Calu3 (cell line): ENCODE data around the gene SPATA7. TPM values are rescaled to one million over a fixed set of nuclear protein-coding genes. Genes with fewer than 3 reads are reported as not detected.
A peak's percentile ranks its signal among the peaks of the same experiment; 100 is the strongest.

Source experiments
- BruUV-seq: library from RNA; stranded (reverse); fragments of 400-500 nt; replicated peaks from 2 replicates; lab custom pipeline; 2021; lab: Mats Ljungman, UMichigan
- CTCF ChIA-PET: fragments of 300-600 bp; sonication (Branson Sonifier 250); formaldehyde crosslinking; loops from one replicate; lab custom pipeline; 2022; ENCODE audit warnings: antibody characterized with exemption; lab: Charles Lee
- DNase-seq: peaks from one replicate; pipeline ENCODE4 v3.0.0; 2022
- H3K27ac Mint-ChIP-seq: one replicate; pipeline ENCODE4 v1.8.0; 2022; ENCODE audit warnings: mixed read lengths; ENCODE audit not compliant: unreplicated experiment
- H3K27me3 Mint-ChIP-seq: one replicate; pipeline ENCODE4 v1.8.0; 2022; ENCODE audit warnings: mixed read lengths; ENCODE audit not compliant: unreplicated experiment
- H3K36me3 Mint-ChIP-seq: one replicate; pipeline ENCODE4 v1.8.0; 2022; ENCODE audit warnings: mild to moderate bottlenecking, moderate library complexity, mixed read lengths; ENCODE audit not compliant: insufficient read depth, unreplicated experiment
- H3K4me1 Mint-ChIP-seq: one replicate; pipeline ENCODE4 v1.8.0; 2022; ENCODE audit warnings: mild to moderate bottlenecking, low read depth, mixed read lengths; ENCODE audit not compliant: unreplicated experiment
- H3K4me3 Mint-ChIP-seq: one replicate; pipeline ENCODE4 v1.8.0; 2022; ENCODE audit warnings: mild to moderate bottlenecking, low read depth, moderate library complexity, mixed read lengths; ENCODE audit not compliant: unreplicated experiment
- H3K9me3 Mint-ChIP-seq: one replicate; pipeline ENCODE4 v1.8.0; 2022; ENCODE audit warnings: low read depth, mixed read lengths; ENCODE audit not compliant: unreplicated experiment
- intact Hi-C: fragments of 100-400 bp; cut with micrococcal nuclease; formaldehyde crosslinking; loops from one replicate; pipeline ENCODE4 v1.10.0; 2022; ENCODE audit not compliant: unreplicated experiment
- total RNA-seq: library from RNA; stranded (reverse); gene quantifications from 2 replicates; pipeline ENCODE4 v1.2.3, GENCODE V29; 2022
- TF ChIP-seq, protein P1 (sequence below): fragments of 200-600 bp; IDR thresholded peaks from one replicate; pipeline ENCODE4 v1.8.0; 2022; ENCODE audit warnings: antibody characterized with exemption; ENCODE audit not compliant: unreplicated experiment

Gene SPATA7
- total RNA-seq, 1 experiment from 2014 or later = 8.1 TPM

DNA sequence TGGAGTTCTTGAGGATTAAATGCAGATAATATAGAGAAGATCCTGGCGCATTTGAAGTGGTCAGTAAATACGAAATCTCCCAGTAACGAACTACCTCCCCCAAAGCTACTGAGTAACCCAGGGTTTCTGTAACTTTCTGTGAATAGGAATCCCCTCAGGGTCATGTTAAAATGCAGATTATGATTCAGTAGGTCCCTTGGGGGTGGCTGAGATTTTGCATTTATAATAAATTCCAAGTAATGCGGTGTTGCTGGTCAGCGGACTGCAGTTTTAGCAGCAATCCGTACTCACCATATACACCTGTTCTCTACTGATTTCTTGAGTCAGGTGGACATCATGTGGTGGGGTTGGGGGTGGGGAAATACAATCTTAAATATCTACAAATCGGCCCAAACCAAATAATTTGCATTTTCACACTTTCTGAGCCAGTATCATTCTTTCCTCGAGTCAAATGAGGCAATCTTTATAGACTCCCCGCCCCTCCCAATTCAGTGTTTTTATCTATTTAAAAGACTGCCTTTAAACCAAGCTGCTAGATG lies 868 bp downstream of the SPATA7 start:
- Mint-ChIP-seq H3K4me1 (no peaks in the 10 kb centered on the region), H3K27ac (peak overlapping the region; percentile 73), H3K9me3 (no peaks in the 10 kb centered on the region), H3K4me3 (peak overlapping the region; percentile 94), H3K36me3 (peaks cover 19% of the 10 kb centered on the region), H3K27me3 (no peaks in the 10 kb centered on the region)
- TF ChIP-seq, protein P1, sequence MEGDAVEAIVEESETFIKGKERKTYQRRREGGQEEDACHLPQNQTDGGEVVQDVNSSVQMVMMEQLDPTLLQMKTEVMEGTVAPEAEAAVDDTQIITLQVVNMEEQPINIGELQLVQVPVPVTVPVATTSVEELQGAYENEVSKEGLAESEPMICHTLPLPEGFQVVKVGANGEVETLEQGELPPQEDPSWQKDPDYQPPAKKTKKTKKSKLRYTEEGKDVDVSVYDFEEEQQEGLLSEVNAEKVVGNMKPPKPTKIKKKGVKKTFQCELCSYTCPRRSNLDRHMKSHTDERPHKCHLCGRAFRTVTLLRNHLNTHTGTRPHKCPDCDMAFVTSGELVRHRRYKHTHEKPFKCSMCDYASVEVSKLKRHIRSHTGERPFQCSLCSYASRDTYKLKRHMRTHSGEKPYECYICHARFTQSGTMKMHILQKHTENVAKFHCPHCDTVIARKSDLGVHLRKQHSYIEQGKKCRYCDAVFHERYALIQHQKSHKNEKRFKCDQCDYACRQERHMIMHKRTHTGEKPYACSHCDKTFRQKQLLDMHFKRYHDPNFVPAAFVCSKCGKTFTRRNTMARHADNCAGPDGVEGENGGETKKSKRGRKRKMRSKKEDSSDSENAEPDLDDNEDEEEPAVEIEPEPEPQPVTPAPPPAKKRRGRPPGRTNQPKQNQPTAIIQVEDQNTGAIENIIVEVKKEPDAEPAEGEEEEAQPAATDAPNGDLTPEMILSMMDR = no peak
- intact Hi-C loops = no loop called here
- CTCF ChIA-PET = interaction anchor here (0.6 to 1.0 kb wide), 2 partner anchors 33 to 197 kb away, joined by 3 to 4 read pairs; no protein-coding TSS in a partner anchor
- no TSS peak for BruUV-seq
- no peak for DNase-seq

DNA sequence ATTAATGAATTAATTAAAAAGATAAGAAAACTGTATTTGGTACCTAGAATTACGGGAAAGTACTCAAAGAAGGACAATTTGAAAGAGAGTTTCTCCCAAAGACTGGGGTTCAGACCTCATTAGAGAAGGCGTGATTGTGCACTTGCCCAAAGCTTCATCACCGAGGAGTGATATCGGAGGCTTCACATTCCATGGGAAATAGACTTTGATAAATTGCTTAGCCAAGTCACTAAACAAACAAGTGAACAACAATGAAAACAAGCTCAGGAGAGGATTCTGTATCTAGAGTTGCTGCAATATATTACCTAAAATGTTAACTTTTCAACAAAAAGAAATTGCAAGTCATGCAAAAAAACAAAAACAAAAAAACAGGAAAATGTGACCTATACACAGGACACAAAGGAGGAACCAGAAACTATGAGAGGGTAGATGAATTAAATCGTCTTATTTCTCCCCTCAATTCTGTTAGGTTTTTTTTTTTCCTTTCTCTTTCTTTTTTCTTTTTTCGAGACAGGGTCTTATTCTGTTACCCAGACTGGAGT lies 3.4 kb downstream of the SPATA7 start:
- Mint-ChIP-seq H3K9me3 (no peaks in the 10 kb centered on the region), H3K4me1 (no peaks in the 10 kb centered on the region), H3K36me3 (peaks cover 19% of the 10 kb centered on the region), H3K27me3 (no peaks in the 10 kb centered on the region), H3K4me3 (no peak overlapping the region), H3K27ac (no peak overlapping the region)
- intact Hi-C loops = no loop called here
- TF ChIP-seq, protein P1 = no peak
- BruUV-seq = no TSS peak
- no peak for DNase-seq
- CTCF ChIA-PET = no interaction called here

DNA sequence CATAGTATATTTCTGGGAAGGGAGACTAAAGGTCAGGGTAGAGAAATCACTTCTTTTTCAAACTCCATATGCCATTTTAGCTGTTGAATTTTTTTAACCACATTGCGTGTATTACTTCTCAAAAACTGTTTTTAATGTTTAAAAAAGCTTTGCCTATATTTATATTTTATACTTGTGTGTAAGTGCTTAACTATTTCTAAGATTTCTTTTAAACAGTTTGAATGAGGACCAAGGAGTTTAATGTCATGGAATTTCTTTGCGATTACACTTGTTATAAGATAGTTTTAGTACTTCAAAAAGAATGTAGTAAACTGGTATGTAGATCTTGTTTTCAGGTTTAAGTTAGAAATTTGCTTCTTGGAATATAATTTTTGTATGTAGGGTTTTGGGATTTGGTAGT lies 7.2 kb downstream of the SPATA7 start:
- Mint-ChIP-seq H3K4me1 (no peaks in the 10 kb centered on the region), H3K27me3 (no peaks in the 10 kb centered on the region), H3K4me3 (no peak overlapping the region), H3K36me3 (no peaks in the 10 kb centered on the region), H3K27ac (no peak overlapping the region), H3K9me3 (no peaks in the 10 kb centered on the region)
- intact Hi-C loops = no loop called here
- TF ChIP-seq, protein P1 = no peak
- CTCF ChIA-PET = no interaction called here
- no peak for DNase-seq
- no TSS peak for BruUV-seq

- no peaks in the 10 kb centered on the region for H3K27me3 Mint-ChIP-seq
- no peaks in the 10 kb centered on the region for H3K36me3 Mint-ChIP-seq
- CTCF ChIA-PET = no interaction called here
- no TSS peak for BruUV-seq
- H3K27ac Mint-ChIP-seq = no peak overlapping the region
- H3K4me1 Mint-ChIP-seq = no peaks in the 10 kb centered on the region
- peaks cover 2% of the 10 kb centered on the region for H3K9me3 Mint-ChIP-seq
- no peak overlapping the region for H3K4me3 Mint-ChIP-seq
- TF ChIP-seq, protein P1 = no peak
- intact Hi-C loops = no loop called here
- DNase-seq = peak; percentile 4
These were observed 25.6 kb downstream of the SPATA7 start for GRCh38 chr14:88411039-88411438.
